ENCODE measurements around the gene CFAP20DC.
"Not testable (repeated sequence)": the region's sequence is repeated elsewhere in the genome, so short reads cannot be mapped to it uniquely, and the experiment has no call there.

DNA sequence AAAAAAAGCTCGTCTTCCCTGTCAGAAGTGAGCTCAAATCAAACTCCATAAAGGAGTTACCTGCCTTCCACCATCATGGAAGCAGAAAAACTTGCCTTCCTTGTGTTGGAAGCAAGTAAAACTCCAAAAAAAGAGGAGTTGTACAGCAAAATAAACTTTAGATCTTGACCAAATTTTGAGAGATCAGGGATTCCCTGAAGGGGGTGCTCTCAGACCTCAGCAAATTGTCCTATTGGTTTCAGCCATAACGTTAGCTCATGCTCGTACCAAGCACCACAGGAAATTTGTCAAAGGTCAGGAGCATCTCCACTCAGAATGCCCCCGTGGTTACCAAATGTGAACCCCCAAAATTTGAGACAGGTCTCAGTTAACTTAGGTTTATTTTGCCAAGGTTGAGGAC, 354.5 kb downstream of the CFAP20DC start:
- not testable (repeated sequence) for TF ChIP-seq EZH2 (IDR thresholded peaks at IDR 0.05; ENCODE audit: low read length, missing control alignments)
- TF ChIP-seq, protein P1, sequence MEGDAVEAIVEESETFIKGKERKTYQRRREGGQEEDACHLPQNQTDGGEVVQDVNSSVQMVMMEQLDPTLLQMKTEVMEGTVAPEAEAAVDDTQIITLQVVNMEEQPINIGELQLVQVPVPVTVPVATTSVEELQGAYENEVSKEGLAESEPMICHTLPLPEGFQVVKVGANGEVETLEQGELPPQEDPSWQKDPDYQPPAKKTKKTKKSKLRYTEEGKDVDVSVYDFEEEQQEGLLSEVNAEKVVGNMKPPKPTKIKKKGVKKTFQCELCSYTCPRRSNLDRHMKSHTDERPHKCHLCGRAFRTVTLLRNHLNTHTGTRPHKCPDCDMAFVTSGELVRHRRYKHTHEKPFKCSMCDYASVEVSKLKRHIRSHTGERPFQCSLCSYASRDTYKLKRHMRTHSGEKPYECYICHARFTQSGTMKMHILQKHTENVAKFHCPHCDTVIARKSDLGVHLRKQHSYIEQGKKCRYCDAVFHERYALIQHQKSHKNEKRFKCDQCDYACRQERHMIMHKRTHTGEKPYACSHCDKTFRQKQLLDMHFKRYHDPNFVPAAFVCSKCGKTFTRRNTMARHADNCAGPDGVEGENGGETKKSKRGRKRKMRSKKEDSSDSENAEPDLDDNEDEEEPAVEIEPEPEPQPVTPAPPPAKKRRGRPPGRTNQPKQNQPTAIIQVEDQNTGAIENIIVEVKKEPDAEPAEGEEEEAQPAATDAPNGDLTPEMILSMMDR (conservative IDR thresholded peaks at IDR 0.05 in 1 of 2, IDR thresholded peaks at IDR 0.05 in 1 of 2; ENCODE audit: low read depth in 1 of 2, low read length in 2 of 2), result not testable (repeated sequence)
